NCI-H1436 (cell line): ENCODE results near the gene SLC44A4.
"Not testable (repeated sequence)": the region's sequence is repeated elsewhere in the genome, so short reads cannot be mapped to it uniquely, and the experiment has no call there.

ENCODE experiments used
- DNase-seq: peaks from one replicate; lab custom pipeline; 2025; lab: John Stamatoyannopoulos, UW

Gene SLC44A4

GRCh38 chr6:31859923-31860322, 18.9 kb downstream of the SLC44A4 start:
- no peak for DNase-seq

DNA sequence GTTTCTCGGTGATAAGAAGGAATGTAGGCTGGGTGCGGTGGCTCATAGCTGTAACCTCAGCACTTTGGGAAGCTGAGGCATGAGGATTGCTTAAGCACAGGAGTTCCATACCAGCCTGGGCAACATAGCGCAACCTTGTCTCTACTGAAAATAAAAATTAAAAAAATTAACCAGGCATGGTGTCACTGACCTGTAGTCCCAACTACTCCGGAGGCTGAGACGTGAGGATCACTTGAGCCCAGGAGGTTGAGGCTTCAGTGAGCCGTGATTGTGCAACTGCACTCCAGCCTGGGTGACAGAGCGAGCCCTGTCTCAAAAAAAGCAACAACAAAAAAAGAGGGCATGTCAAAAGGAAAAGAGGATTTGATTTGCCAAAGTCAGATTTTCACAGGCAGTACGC, 20.1 kb downstream of the SLC44A4 start:
- DNase-seq = no peak

DNA sequence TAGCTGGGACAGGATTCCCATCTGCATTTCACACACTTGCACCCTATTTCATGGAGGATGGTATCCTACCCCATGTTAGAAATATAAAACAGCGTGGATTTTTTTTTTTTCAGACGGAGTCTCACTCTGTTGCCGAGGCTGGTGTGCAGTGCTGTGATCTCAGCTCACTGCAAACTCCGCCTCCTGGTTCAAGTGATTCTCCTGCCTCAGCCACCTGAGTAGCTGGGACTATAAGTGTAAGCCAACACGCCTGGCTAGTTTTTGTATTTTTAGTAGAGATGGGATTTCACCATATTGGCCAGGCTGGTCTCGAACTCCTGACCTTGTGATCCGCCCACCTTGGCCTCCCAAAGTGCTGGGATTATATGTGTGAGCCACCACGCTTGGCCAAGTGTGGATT, 21.0 kb downstream of the SLC44A4 start:
- not testable (repeated sequence) for DNase-seq

DNA sequence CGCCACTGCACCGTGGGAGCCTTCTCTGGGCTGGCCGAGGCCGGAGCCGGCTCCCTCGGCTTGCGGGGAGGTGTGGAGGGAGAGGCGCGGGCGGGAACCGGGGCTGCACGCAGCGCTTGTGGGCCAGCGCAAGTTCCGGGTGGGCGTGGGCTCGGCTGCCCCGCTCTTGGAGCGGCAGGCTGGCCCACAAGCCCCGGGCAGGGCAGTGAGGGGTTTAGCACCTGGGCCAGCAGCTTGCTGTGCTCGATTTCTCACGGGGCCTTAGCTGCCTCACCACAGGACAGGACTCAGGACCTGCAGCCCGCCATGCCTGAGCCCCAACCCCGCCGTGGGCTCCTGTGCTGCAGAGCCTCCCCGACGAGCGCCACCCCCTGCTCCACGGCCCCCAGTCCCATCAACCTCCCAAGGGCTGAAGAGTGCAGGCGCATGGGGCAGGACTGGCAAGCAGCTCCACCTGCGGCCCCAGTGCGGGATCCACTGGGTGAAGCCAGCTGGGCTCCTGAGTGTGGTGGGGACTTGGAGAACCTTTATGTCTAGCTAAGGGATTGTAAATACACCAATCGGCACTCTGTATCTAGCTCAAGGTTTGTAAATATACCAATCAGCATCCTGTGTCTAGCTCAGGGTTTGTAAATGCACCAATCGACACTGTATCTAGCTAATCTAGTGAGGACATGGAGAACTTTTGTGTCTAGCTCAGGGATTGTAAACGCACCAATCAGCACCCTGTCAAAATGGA, 26.6 kb downstream of the SLC44A4 start:
- DNase-seq = not testable (repeated sequence)

DNA sequence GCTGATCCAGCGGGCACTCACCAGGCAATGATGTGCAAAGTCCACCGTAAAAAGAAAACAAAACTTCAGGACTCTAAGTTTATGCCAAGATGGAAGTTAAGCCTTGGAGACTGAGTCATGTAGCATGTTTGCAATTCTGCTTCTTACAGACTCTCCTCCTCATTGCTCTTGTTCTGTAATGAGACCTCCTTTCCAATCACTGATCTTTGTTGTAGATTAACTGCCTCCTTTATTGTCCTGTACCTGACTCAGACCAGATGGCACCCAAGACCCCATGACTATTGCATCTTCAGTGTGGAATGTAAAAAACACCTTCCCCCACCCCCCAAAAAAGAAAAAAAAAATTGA, 27.3 kb downstream of the SLC44A4 start:
- DNase-seq = no peak

DNA sequence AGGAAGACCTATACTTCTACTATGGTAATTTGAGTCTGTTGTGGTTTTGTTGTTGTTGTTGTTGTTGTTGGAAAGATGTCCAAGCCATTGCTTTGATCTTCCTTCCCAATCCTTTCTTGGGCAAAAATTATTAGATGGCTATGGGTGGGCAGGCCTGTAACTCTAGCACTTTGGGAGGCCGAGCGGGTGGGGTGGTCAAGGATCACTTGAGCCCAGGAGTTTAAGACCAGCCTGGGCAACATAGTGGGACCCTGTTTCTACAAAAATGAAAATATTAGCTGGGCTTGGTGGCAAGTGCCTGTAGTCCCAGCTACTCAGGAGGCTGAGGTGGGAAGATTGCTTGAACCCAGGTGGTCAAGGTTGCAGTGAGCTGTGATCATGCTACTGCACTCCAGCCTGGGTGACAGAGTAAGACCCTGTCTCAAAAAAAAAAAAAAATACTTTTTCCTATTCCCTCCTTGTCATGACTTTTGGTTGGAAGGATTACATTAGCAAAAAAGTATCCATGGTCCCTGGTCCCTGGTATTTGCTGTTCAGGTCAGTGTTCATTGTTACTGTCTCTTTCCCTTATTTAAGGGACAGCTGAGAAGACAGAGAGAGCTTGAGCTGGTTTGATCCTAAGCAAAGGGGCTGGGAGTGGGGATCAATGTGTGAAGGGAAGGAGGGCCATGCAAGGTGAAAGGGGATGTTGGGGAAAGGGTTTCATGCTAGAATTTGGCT, 27.9 kb downstream of the SLC44A4 start:
- DNase-seq = no peak

- DNase-seq = no peak
These were observed 31.4 kb downstream of the SLC44A4 start for GRCh38 chr6:31847276-31847978.

- DNase-seq = no peak
These were observed 34.3 kb downstream of the SLC44A4 start for GRCh38 chr6:31844507-31844906.

- no peak for DNase-seq
These were observed 36.7 kb downstream of the SLC44A4 start for GRCh38 chr6:31842053-31842452.

- not testable (repeated sequence) for DNase-seq
These were observed 39.0 kb downstream of the SLC44A4 start for GRCh38 chr6:31839779-31840126.

- DNase-seq = no peak
These were observed 39.8 kb downstream of the SLC44A4 start for GRCh38 chr6:31838968-31839367.

DNA sequence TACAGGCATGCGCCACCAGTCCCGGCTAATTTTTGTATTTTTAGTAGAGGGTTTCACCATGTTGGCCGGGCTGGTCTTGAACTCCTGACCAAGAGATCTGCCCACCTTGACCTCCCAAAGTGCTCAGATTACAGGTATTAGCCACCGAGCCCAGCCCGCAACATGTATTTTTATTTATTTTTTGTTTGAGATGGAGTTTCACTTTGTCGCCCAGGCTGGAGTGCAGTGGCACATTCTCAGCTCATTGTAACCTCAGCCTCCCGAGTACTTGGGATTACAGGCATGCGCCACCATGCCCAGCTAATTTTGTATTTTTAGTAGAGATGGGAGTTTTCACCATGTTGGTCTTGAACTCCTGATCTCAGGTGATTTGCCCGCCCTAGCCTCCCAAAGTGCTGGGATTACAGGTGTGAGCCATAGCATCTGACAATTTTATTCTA, 40.7 kb downstream of the SLC44A4 start:
- not testable (repeated sequence) for DNase-seq

GRCh38 chr6:31837369-31838113, 41.3 kb downstream of the SLC44A4 start:
- DNase-seq = no peak

GRCh38 chr6:31836474-31837368, 42.1 kb downstream of the SLC44A4 start:
- DNase-seq = no peak

DNA sequence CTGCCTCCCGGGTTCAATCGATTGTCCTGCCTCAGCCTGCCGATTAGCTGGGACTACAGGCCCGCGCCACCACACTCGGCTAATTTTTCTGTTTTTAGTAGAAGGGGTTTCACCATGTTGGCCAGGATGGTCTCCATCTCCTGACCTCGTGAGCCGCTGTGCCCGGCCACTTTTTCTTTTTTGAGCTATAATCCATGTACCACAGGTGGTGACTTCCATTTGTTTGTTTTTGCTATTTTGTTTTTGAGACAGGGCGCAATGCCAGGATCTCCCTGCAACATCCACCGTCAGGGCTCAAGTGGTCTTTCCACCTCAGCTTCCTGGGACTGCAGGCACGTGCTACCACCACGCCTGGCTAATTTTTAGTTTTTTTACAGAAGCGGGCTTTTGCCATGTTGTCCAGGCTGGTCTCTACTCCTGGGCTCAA, 42.7 kb downstream of the SLC44A4 start:
- DNase-seq = no peak

DNA sequence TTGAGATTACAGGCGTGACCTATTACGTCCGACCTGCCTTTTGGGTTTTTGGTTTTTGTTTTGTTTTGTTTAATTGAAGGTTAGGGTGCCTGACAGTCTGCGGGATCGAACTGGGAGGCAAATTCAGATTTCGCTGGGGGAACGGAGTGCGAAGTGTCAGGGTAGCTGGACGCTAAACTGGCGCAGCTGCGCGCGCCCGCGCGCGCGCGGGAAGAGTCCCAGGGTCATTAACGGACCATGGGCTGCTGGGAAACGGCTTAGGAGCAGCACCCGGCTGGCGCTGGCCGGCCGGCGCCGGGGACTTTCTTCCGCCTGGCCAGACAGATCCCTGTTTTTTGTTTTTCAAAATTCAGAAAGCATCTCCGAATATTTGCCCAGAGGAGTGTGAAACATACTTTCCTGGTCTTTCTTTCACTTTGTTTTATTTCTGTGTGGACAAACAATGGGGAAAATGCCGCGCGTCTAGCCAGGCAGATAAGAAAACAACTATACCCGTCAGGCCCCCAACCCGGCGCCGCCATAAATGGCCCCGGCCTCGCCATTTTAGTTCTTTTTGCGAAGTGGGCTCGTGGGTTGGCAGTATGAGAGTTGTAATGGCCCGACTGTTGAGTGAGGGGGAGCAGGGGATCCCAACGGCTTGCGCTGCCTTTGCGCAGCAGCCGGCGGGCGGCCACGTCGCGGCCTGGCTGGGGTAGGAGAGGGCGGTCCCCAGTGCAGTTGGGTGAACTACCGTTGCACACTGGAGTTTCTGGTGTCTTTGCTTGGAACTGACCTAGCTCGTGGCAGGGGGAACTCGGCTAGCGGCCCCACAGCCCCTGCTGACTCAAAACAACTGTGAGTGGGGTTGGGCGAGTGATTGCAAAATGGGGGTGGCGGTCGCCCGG, 44.2 kb downstream of the SLC44A4 start:
- DNase-seq = peak; percentile 87

GRCh38 chr6:31831350-31832215, 47.2 kb downstream of the SLC44A4 start:
- no peak for DNase-seq

DNA sequence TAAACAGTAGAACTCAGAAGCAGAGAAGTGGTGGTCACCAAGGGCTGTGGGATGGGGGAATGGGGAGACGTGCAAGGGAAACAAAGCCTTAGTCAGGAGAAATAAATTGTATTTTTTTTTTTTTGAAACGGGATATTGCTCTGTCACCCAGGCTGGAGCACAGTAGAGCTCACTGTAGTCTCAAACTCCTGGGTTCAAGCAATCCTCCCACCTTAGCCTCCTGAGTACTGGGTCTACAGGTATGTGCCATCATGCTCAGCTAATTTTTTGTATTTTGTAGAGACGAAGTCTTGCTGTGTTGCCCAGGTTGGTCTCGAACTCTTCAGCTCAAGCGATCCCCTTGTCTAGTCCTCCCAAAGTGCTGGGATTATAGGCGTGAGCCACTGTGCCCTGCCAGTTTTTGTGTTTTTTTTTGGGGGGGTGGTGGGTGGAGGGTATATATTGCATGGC, 47.9 kb downstream of the SLC44A4 start:
- DNase-seq = no peak

- peak; percentile 43 for DNase-seq
These were observed 49.0 kb downstream of the SLC44A4 start for GRCh38 chr6:31829633-31830283.
